NCI-H526 treated with DMSO at 0.1 percent for 48 hours (cell line): ENCODE results near the gene ZFP36L2.

Experiments
- DNase-seq: peaks from one replicate; lab custom pipeline; 2025; lab: John Stamatoyannopoulos, UW

Gene ZFP36L2

DNA sequence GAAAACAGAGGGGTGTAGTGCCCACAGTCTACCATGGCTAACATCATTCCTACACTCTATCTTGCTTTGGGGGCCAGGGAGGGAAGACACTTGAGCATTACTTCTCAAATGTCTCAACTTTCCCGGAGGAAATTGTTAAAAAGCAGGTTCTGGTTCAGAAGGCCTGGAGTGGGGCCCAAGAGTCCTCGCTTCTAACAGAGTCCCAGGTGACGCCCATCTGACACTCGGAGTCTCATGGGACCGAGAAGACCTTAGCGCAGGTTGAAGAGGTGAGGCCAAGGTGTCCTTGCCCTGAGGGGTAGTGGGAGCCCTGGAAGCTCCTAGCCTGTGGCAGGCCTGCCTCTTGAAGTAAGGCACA lies 40.1 kb downstream of the ZFP36L2 start:
- DNase-seq: no peak

DNA sequence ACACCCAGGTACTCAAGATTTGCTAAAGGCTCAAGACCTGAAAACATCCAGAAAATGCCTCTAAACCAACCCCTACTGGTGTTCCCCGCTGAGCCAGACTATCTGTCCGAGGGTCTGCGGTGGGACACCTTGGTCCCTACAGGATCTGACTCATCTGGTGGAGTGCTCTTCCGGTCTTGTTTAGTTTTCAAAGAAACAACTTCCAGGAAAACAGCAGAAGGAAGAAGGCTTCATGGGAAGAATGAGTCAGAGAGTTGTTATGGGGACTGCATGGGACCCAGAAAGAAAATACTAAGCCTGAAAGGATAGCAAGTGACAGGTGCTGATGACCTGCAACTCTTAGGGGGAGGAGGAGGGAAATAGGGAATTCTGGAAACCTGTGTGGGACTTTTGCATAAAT lies 41.3 kb downstream of the ZFP36L2 start:
- DNase-seq: no peak

DNA sequence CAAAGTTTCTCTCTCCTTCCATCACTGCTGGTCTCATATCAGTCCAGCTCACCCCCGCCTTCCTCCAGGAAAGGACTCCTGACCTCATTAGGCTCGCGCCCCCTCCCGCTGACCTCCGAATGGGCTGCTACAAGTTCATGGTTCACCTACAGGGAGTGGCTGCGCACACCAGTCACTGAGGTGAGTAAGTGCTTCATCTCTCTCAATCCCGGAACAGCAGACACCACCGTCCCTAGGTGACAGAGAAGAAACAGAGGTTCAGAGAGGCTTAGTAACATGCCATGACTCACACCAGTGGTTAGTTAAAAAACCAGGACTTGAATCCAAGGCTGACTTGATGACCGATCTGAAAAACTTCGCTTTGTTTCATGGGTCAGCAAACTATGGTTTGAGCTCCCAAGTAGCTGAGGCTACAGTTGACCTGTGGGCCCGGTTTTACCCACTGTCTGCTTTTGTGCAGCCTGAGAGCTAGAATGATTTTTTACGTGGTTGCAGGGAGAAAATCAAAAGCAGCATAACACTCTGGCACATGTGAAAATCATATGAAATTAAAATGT lies 42.0 kb downstream of the ZFP36L2 start:
- DNase-seq: no peak

DNA sequence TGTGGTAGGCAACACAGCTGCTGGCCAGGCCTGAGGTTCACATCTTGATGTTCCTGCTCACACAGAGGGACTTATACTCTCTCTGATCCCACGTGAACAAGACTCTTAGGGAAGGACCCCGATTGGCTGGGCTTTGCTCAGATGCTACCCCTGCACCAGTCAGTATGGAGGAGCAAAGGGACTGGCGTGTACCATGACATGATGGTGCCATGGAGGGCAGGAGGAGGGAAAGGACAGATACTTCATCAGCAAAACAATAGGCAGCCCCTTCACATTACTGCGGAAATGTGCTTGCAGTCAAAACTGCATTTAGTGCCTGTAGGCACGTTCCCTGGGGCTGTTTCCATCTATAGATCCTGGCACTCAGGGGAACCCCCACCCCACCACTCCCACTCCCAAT lies 42.7 kb downstream of the ZFP36L2 start:
- DNase-seq: no peak

DNA sequence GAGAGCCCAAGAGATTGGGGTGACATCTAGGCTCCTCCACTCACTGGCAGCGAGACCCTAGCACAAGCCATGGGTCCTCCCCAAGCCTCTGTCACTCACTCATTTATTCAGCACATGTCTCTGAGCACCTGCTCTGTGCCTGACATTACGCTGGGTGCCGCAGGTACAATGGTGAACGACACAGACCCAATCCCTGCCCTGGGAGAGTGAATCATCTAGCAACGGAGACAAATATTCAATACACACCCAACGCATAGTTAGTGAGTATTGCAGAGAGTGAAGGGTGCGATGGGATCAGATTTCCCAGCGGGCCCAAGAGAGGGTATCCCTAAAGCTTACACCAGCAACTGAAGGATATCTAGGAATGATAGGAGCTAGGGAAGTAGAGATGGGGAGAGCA lies 45.5 kb downstream of the ZFP36L2 start:
- DNase-seq: no peak

DNA sequence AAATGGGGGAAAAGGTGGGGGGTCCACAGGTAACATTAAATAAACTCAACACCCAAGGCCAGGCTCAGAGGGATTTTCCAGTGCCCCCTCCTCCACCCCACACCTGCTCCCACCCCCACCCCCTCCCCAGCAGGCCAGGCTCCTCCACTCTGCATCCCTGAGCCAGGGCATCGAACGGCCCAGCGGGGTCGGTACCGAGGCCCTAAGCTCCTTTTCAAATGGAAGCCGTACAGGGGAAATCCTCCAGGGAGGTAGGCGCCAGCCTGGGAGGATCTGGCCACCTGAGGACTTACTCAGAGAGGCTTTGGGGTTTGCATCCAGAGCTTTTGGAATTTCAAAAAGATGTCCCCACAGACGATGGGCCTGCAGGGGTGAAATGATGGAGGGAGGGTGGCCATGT lies 46.5 kb downstream of the ZFP36L2 start:
- no peak for DNase-seq

DNA sequence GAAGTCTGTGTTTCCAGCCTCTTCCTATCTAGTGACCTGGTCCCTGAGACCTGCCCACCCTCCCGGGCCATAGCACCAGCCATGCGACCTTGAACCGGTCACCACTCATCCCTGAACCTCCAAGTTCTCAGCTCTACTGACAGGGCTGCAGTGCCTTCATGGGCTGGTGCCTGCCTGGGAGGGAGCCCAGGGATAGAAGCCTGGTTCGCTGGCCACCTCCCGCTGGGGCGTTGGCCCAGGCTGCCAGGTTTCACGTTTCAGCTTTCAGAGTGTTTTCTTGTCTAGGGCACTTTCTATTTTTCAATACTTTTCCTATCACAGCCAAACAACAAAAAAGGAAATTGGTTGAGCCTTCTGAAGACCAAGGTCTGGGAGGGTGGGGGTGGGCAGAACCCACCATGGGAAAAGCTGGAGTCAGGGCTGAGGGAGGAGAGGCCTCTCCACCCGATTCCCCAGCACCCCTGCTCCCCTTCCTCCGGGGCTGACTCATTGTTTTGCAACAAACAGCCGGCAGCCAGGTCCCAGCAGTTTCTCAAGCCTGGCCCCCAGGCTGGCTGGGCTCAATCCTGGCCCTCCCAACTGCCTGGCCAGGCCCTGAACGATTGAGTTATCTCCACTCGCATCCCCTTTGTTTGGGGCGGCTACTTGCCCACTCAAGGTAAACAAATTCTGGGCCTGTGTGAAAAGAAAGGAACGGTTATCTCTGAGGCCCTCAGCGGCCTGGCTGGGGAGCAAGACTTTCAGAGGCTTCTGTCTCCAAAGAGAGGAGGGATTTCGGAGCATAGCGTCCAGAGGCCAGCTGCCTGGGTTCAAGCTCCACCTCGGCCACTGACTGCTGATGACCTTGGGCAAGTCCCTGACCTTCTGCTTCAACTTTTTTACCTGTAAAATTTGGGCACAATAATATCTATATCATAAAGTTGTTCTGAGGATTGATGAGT lies 47.5 kb downstream of the ZFP36L2 start:
- DNase-seq: no peak

DNA sequence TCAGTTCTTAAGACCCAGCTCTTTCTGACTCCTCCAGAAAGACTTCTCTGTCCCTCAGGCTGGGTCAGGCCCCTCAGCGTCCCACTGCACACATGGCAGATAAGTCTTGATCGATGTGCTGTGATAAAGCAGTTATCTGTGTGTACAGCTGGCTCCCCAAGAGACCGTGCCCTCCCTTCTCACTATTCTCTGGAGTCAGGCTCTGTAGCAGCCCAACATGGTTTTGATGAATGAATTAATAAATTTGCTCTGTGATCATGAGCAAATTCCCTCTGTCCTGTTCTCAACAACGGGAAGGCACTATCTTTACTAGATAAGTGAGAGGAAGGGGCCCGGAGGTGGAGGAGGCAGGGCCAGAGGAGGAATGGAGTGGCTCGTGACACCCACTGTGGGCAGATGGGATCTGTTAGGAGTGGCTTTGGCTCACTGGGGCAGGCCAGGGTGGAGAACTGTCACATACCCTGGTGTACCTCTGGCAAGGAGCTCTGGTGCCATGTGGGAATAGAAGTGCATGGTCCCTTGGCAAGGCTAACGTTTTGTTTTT lies 48.3 kb downstream of the ZFP36L2 start:
- DNase-seq: no peak

DNA sequence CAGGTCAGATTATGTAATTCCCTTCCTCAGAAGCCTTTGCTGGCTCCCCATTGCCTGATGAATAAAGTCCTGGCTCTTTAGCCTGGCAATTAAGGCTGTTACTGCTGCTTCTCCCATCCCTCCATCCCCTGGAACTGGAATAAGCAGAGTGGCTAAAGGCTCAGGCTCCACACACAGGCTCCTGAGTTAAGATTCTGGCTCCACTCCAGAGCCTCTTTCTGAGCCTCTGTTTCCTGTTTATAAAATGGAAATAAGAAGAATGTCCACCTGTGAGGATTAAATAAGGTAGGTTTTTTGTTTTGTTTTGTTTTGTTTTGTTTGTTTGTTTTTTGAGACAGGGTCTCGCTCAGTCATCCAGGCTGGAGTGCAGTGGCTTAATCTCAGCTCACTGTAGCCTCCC lies 50.0 kb downstream of the ZFP36L2 start:
- DNase-seq: no peak

DNA sequence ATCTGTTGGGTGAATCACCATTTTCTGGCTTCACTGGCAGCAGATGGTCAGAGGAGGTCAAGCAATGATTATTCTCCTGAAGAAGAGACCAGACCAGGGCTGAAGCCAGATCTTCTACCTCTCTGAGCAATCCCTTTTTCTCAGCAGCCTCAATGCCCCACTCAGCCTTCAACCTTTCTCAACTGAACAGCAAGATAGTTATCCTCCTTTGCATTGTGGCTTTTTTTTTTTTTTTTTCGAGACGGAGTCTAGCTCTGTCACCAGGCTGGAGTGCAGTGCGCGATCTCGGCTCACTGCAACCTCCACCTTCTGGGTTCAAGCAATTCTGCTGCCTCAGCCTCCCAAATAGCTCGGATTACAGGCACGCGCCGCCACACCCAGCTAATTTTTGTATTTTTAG lies 50.5 kb downstream of the ZFP36L2 start:
- DNase-seq: no peak

DNA sequence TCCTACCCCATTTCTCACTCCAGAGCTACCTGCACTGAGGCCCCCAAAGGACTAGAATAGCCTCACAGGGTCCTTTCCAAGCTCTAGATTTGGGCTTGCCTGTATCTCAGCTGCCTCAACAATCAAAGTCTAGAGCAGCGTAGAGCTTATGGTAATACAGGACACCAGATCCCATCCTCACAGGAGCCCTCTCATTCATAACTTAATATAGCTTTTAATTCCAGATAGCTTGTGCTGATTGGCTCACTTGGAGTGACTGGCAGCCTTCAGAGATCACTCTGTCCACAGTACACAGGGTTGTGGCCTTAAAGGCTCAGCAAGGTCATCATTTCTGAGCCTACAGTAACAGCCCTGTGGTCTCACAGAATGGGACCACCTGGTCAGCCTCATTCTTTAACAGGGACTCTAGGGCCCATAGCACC lies 51.4 kb downstream of the ZFP36L2 start:
- DNase-seq: no peak

DNA sequence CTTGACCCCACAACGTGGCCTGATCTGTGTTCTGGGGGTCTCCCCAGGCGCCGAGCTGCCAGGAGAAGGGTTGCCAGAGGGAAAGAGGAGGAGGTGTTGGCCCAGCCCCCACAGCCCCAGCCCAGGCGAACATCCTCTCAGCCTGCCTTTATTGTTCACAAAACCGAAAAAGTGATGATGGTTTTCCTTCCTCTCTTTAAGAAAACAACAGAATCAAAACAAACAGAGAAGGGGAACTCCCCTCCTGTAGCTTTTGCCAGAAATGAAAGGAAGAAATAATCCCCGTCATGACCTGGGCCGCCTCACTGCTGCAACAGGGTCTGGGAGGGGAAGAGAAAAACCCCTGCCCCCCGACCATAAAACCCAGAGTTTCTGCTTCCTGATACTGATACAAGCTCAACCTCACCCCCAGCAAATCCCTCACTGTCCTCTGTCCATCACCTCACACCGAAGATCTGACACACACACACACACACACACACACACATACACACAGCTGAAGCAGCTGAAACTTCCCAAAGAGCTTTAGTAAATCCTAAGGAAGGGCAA lies 52.0 kb downstream of the ZFP36L2 start:
- DNase-seq: no peak
